ENCODE results near the gene NEGR1. TPM values are rescaled to one million over a fixed set of nuclear protein-coding genes. Genes with fewer than 3 reads are reported as not detected.

Gene NEGR1
- total RNA-seq, 1 experiment from 2014 or later: 2.9 TPM

DNA sequence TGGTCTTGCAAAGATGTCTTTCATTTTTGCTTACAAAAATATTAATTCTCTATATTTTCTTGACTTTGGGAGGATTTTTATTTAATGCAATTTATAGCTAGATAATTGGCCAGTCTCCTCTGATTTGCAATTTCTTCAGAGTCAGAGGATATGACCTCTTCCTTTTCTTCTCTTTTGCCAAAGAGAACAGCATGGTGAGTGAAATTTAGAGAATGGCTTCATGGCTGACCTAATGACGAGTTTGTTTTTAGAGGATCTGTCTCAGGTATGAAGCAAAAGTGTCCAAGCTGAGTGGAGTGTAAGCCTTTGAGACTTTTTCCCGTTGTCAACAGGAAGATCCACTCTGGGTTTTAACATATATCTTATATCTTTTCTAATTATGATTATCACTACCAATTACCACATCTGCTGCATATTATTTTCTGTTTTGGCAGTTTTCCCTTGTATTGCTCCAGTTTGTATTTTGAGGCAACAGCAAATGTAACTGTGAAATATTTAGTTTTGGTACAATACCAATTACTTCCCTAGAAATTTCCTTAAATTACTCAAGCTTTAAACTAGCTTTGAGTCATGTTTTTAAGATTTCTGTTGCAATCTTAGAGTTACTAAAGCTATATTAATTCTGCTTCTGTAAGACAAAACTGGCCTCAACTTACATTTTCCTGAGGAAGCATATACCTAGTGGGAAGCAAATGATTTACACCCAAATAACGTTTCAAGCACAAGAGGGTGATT is 868.7 kb downstream of the NEGR1 start (continued):
- no peak for TF ChIP-seq ZNF121 (CRISPR knock-in tag; IDR thresholded peaks at IDR 0.05)

DNA sequence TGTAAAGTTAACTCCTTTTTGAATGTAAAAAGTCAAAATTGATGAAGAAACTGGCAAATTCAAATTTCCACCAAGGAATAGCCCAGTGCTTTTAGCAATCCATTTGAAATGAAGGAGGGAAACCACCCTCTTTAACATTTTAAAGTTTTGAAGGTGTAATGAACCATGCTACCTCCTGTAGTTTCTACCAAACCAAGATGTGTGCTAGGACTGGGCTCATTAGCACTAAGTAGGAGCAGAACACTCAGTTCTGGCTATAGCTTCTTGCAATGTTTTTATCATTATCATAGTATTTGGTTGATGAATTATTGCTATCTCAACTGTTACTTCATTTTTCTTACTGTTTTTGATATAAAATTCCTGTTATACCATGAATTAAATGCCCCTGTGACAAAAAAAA is 882.3 kb downstream of the NEGR1 start:
- Mint-ChIP-seq H3K36me3 (no peaks in the 10 kb centered on the region), H3K27me3 (ENCODE audit: low read depth) (peaks cover 20% of the 10 kb centered on the region), H3K4me3 (no peak overlapping the region), H3K4me1 (peaks cover 5% of the 10 kb centered on the region), H3K9me3 (peaks cover 18% of the 10 kb centered on the region), H3K27ac (no peak overlapping the region)
- ChIA-PET POLR2A (no interaction called here), CTCF (no interaction called here)
- DNase-seq (ENCODE audit: low spot score) (no peak), ATAC-seq (peak; percentile 46; the same call in 1 of the 2 replicates)
- TF ChIP-seq ZBTB21 (CRISPR knock-in tag; IDR thresholded peaks at IDR 0.05; ENCODE audit: borderline replicate concordance): no peak
- TF ChIP-seq, protein P1, sequence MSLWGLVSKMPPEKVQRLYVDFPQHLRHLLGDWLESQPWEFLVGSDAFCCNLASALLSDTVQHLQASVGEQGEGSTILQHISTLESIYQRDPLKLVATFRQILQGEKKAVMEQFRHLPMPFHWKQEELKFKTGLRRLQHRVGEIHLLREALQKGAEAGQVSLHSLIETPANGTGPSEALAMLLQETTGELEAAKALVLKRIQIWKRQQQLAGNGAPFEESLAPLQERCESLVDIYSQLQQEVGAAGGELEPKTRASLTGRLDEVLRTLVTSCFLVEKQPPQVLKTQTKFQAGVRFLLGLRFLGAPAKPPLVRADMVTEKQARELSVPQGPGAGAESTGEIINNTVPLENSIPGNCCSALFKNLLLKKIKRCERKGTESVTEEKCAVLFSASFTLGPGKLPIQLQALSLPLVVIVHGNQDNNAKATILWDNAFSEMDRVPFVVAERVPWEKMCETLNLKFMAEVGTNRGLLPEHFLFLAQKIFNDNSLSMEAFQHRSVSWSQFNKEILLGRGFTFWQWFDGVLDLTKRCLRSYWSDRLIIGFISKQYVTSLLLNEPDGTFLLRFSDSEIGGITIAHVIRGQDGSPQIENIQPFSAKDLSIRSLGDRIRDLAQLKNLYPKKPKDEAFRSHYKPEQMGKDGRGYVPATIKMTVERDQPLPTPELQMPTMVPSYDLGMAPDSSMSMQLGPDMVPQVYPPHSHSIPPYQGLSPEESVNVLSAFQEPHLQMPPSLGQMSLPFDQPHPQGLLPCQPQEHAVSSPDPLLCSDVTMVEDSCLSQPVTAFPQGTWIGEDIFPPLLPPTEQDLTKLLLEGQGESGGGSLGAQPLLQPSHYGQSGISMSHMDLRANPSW (CRISPR knock-in tag; conservative IDR thresholded peaks at IDR 0.05; ENCODE audit: low read depth): no peak

DNA sequence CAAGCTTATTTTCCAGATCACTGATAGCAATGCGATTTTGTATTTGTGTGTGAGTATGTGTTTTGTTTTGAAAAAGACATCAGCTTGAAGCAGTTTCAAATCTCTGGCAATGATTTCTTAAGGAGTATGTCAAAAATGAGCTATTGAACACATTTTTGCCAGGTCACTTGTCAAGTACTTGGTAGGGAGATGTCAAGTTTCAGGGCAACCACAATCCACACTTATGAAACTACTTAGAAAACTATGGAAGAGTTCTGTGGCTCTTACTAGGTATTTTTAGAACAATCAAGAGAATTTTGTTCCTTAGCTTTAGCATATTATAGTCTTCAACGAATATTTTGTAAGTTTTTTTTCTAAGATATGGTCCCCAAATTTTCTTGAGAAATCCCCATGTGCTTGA is 882.7 kb downstream of the NEGR1 start:
- DNase-seq (ENCODE audit: low spot score) (no peak), ATAC-seq (no peak)
- no peak overlapping the region for H3K27ac Mint-ChIP-seq
- ChIA-PET POLR2A (no interaction called here), CTCF (no interaction called here)
- H3K4me3 Mint-ChIP-seq: no peak overlapping the region
- peaks cover 23% of the 10 kb centered on the region for H3K9me3 Mint-ChIP-seq
- H3K4me1 Mint-ChIP-seq: peaks cover 7% of the 10 kb centered on the region
- peaks cover 25% of the 10 kb centered on the region for H3K27me3 Mint-ChIP-seq (ENCODE audit: low read depth)
- H3K36me3 Mint-ChIP-seq: 0 out of 2 replicates have a peak, but pooled peaks cover 3% of the 10 kb centered on the region
- no peak for TF ChIP-seq ERG (CRISPR knock-in tag; IDR thresholded peaks at IDR 0.05)
- TF ChIP-seq ZNF121 (CRISPR knock-in tag; IDR thresholded peaks at IDR 0.05): no peak
- no peak for TF ChIP-seq ATF3 (CRISPR knock-in tag; conservative IDR thresholded peaks at IDR 0.05)
- no peak for TF ChIP-seq SOX15 (CRISPR knock-in tag; IDR thresholded peaks at IDR 0.05)
- no peak for TF ChIP-seq NFYB (CRISPR knock-in tag; conservative IDR thresholded peaks at IDR 0.05; ENCODE audit: low read depth)
- TF ChIP-seq ZNF219 (CRISPR knock-in tag; IDR thresholded peaks at IDR 0.05; ENCODE audit: borderline replicate concordance): no peak
- no peak for TF ChIP-seq NFATC4 (CRISPR knock-in tag; IDR thresholded peaks at IDR 0.05)
- no peak for TF ChIP-seq NFE2L1 (CRISPR knock-in tag; IDR thresholded peaks at IDR 0.05)
- no peak for TF ChIP-seq FOXP1 (CRISPR knock-in tag; IDR thresholded peaks at IDR 0.05; ENCODE audit: borderline replicate concordance)
- TF ChIP-seq CREB1 (CRISPR knock-in tag; IDR thresholded peaks at IDR 0.05): no peak
- TF ChIP-seq, protein P2, sequence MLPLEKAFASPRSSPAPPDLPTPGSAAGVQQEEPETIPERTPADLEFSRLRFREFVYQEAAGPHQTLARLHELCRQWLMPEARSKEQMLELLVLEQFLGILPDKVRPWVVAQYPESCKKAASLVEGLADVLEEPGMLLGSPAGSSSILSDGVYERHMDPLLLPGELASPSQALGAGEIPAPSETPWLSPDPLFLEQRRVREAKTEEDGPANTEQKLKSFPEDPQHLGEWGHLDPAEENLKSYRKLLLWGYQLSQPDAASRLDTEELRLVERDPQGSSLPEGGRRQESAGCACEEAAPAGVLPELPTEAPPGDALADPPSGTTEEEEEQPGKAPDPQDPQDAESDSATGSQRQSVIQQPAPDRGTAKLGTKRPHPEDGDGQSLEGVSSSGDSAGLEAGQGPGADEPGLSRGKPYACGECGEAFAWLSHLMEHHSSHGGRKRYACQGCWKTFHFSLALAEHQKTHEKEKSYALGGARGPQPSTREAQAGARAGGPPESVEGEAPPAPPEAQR (CRISPR knock-in tag; IDR thresholded peaks at IDR 0.05): no peak
- TF ChIP-seq, protein P3, sequence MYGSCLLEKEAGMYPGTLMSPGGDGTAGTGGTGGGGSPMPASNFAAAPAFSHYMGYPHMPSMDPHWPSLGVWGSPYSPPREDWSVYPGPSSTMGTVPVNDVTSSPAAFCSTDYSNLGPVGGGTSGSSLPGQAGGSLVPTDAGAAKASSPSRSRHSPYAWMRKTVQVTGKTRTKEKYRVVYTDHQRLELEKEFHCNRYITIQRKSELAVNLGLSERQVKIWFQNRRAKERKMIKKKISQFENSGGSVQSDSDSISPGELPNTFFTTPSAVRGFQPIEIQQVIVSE (CRISPR knock-in tag; IDR thresholded peaks at IDR 0.05; ENCODE audit: borderline replicate concordance): no peak
- TF ChIP-seq ZNF423 (CRISPR knock-in tag; IDR thresholded peaks at IDR 0.05): no peak
- TF ChIP-seq PRDM15 (CRISPR knock-in tag; IDR thresholded peaks at IDR 0.05): no peak
- TF ChIP-seq, protein P4, sequence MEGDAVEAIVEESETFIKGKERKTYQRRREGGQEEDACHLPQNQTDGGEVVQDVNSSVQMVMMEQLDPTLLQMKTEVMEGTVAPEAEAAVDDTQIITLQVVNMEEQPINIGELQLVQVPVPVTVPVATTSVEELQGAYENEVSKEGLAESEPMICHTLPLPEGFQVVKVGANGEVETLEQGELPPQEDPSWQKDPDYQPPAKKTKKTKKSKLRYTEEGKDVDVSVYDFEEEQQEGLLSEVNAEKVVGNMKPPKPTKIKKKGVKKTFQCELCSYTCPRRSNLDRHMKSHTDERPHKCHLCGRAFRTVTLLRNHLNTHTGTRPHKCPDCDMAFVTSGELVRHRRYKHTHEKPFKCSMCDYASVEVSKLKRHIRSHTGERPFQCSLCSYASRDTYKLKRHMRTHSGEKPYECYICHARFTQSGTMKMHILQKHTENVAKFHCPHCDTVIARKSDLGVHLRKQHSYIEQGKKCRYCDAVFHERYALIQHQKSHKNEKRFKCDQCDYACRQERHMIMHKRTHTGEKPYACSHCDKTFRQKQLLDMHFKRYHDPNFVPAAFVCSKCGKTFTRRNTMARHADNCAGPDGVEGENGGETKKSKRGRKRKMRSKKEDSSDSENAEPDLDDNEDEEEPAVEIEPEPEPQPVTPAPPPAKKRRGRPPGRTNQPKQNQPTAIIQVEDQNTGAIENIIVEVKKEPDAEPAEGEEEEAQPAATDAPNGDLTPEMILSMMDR (IDR thresholded peaks at IDR 0.05): no peak
- no peak for TF ChIP-seq ELF4 (CRISPR knock-in tag; IDR thresholded peaks at IDR 0.05; ENCODE audit: low read depth)
- TF ChIP-seq ZBTB21 (CRISPR knock-in tag; IDR thresholded peaks at IDR 0.05; ENCODE audit: borderline replicate concordance): no peak
